Thyroid gland (tissue), 4 donors: ENCODE results near the gene TMEM97.

Experiments used
- CTCF ChIP-seq, 6 experiments: fragments of 200-600 bp in 3 of 6; fragments of 450-650 bp in 3 of 6; sonication (generic) in 3 of 6; IDR thresholded peaks; one replicate each; pipeline ENCODE4 v1.5.1; 2016 to 2019; ENCODE audit warnings: antibody characterized with exemption in 6 of 6, mild to moderate bottlenecking in 2 of 6, inconsistent platforms in 1 of 6, moderate library complexity in 1 of 6
- POLR2A ChIP-seq, 2 donors: fragments of 450-650 bp; IDR thresholded peaks; one replicate each; pipeline ENCODE4 v1.6.1; 2017; ENCODE audit warnings: antibody characterized with exemption in 2 of 2, mild to moderate bottlenecking in 2 of 2, moderate library complexity in 1 of 2

GRCh38 chr17:28331891-28332420 lies 13.0 kb downstream of the TMEM97 start:
- TF ChIP-seq POLR2A (IDR thresholded peaks at IDR 0.05), result no peak
- TF ChIP-seq CTCF (IDR thresholded peaks at IDR 0.05), result no peak
